Sigmoid colon (tissue), 4 donors: ENCODE data around the gene CGB2.

Experiments used
- EP300 ChIP-seq, 4 donors: sonication (generic); formaldehyde crosslinking; IDR thresholded peaks; one replicate each; pipeline ENCODE4 v1.6.1; 2017; ENCODE audit warnings: antibody characterized with exemption in 4 of 4
- POLR2A ChIP-seq, 2 donors: fragments of 450-650 bp; IDR thresholded peaks; one replicate each; pipeline ENCODE4 v1.6.1; 2016; ENCODE audit warnings: antibody characterized with exemption in 2 of 2, mild to moderate bottlenecking in 2 of 2, moderate library complexity in 2 of 2
- TF ChIP-seq, protein P1 (sequence below), 4 experiments: fragments of 450-650 bp in 3 of 4; fragments of 200-600 bp in 1 of 4; IDR thresholded peaks; one replicate each; pipeline ENCODE4 v1.5.1; 2016 to 2019; ENCODE audit warnings: antibody characterized with exemption in 4 of 4, mild to moderate bottlenecking in 3 of 4, moderate library complexity in 2 of 4

DNA sequence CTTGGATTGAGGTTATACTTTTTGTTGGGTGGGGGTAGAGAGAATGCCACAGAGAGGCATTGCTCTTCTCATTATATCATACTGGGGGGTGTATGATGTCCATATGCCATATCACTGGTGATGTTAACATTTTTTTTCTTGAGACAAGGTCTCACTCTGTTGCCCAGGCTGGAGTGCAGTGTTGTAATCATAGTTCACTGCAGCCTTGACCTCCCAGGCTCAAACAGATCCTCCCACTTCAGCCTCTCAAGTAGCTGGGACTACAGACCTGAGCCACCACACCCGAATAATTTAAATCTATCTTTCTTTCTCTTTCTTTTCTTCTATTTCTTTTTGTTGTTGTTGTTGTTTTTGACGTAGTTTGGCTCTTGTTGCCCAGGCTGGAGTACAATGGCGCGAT, 48.7 kb downstream of the CGB2 start:
- TF ChIP-seq, protein P1, sequence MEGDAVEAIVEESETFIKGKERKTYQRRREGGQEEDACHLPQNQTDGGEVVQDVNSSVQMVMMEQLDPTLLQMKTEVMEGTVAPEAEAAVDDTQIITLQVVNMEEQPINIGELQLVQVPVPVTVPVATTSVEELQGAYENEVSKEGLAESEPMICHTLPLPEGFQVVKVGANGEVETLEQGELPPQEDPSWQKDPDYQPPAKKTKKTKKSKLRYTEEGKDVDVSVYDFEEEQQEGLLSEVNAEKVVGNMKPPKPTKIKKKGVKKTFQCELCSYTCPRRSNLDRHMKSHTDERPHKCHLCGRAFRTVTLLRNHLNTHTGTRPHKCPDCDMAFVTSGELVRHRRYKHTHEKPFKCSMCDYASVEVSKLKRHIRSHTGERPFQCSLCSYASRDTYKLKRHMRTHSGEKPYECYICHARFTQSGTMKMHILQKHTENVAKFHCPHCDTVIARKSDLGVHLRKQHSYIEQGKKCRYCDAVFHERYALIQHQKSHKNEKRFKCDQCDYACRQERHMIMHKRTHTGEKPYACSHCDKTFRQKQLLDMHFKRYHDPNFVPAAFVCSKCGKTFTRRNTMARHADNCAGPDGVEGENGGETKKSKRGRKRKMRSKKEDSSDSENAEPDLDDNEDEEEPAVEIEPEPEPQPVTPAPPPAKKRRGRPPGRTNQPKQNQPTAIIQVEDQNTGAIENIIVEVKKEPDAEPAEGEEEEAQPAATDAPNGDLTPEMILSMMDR (IDR thresholded peaks at IDR 0.05), result no peak
- no peak for TF ChIP-seq POLR2A (IDR thresholded peaks at IDR 0.05)
- TF ChIP-seq EP300 (IDR thresholded peaks at IDR 0.05), result no peak
